Epidermal melanocyte (primary cell): ENCODE results near the gene CTCF.
A peak's percentile ranks its signal among the peaks of the same experiment; 100 is the strongest.

ENCODE experiments used
- DNase-seq: peaks from one replicate; pipeline ENCODE4 v3.0.0; 2011; ENCODE audit warnings: low spot score; ENCODE audit not compliant: insufficient read length

Gene CTCF

DNA sequence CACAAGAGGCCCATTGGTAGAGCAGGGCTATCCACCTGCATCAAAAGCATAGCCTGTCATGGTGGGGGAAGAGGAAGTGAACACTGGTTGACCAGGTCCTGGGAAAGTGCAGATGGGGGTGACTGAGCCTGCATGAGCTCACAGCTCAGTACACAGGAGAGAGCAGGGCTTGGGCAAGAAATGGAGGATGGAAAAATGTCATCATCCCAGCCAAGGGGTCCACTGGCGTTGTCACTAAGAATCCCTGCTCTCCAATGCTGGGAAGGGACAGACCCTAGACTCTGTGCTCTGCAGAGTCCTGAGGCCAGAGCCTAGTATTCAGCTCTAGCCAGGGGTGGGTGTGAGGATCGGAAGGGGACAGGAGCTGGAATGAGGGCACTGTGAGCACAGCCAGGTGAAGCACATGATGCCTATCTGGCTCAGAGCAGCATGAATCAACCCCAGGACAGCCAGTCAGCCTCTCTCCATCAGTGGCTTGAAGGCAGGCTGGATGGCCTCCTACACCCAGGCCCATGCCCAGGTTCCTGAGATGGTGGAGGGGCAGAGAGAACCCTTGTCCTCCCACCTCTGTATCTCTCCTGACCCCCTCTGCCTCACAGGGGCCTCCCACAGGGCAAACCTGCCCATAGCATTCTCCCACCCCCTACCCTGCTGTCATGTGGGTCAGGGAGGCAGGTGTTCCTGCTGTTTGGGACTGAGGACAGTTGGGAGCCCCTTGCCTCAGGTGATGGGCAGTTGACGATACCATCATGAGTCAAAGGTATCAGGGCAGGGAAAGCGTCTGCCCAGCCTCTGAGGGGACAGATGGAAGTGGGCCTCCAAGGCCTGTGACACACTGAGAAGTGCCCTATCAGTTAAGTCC is 13.8 kb upstream of the CTCF start:
- DNase-seq, result no peak

DNA sequence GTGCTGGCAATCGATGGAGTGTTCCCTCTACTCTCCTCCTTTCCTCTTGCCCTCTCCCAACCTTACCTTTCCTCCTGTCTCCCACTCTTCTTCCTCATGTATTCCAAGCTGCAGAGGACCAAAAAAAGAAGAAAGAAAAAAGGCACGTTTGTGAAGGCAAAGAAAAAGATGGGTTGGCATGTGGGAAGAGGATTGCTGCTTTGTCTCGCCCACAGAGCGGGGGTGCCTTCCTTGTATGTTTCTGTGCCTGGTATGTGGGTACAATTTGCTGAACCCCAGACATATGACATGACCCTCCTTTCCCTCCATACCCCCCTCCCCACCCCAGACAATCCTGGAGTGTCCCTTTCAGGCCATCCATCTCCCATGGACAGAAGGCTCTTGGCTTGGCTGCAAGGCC is 13.1 kb upstream of the CTCF start:
- no peak for DNase-seq

DNA sequence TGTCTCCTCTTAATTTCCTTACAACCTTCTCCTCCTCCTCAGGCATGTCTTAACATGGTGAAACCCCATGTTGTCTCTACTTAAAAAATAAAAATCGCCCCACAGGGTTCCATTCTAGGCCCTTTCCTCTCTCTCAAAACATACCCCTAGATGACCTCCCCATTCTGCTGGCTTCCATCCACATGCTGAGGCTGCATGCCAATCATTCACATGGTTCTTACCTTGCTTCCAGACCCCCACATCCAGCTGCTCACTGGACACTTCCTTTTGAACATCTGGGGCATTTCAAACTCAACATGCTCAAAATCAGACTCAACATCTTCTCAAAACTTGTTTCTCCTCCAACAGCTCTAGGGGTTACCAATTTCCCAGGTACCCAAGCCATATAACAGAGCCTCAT is 12.4 kb upstream of the CTCF start:
- no peak for DNase-seq

DNA sequence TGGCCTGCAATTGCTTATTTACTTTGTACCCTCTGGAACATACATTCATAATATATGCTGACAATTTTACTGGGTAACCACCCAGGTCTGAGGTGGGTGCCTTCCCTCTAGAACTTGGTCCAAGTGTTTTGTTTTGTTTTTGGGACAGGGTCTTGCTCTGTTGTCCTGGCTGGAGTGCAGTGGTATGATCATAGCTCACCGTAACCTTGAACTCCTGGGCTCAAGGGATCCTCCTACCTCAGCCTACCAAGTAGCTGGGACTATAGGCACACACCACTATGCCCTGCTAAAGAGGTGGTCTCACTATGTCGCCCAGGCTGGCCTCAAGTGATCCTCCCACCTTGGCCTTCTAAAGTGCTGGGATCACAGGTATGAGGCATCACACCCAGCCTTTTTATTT is 11.2 kb upstream of the CTCF start:
- DNase-seq, result no peak

DNA sequence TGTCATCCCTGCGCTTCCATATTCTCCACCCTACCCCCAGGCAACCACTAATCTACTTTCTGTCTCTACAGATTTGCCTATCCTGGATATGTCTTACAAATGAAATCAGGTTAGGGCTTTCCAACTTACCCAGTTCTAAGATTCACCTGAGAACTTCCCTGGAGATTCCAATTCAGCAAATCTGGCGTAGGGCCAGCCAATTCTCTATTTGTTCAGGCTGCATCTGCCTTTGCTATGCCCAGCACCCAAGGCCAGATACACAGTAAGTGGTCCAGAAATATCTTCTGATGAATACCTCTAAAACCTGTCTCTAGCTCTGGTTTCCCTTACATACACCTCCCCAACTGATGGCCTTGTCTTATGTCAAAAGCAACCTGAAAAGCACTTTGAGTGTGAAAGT is 10.4 kb upstream of the CTCF start:
- DNase-seq, result no peak

DNA sequence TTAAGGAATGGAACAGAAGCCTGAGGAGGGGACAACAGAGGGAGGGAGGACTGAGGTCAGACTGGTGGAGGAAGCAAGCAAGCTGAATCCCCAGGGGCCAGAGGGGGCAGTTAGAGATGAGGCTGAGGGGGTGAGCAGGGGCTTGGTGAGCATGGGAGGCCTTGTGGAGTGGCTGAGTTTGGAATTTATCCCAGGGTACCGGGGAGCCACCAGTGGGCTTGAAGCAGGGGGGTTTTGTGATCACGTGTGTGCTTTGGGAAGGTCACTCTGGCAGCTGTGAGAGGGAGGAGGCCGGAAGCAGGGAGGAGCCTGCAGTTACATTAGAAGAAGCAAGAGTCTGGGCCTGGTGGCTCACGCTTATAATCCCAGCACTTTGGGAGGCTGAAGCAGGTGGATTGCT is 9.8 kb upstream of the CTCF start:
- no peak for DNase-seq

DNA sequence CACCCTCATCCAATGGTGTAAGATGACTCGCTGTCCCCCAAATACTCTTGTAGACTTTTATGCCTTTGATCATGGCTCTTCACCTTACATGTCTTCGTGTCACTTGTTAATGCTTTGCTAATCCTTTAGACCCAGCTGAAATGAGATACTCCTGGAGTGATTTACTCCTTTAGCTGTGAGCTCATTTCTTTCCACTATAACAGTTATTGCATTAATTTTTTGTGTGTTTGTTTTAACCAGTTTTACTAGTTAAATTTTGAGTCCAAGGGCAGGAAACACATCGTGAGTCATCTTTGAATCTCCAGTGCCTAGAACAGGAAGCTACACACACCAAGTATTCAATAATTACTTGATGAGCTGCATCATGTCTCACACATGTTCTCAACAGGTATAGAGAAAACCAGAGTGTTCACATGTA is 6.5 kb upstream of the CTCF start:
- DNase-seq, result no peak

DNA sequence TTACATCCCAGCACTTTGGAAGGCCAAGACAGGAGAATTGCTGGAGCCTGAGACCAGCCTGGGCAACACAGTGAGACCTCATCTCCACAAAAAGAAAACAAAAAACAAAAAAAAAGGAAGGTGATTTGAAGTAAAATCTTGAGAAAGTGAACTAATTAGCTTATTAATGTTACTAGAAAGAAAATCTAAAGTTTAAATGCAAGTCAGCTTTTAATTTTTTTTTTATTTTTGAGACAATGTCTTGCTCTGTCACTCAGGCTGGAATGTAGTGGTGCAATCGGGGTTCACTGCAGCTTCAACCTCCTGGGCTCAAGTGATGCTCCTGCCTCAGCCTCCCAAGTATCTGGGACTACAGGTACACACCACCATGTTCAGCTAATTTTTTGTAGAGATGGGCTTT is 3.5 kb upstream of the CTCF start:
- DNase-seq, result no peak

DNA sequence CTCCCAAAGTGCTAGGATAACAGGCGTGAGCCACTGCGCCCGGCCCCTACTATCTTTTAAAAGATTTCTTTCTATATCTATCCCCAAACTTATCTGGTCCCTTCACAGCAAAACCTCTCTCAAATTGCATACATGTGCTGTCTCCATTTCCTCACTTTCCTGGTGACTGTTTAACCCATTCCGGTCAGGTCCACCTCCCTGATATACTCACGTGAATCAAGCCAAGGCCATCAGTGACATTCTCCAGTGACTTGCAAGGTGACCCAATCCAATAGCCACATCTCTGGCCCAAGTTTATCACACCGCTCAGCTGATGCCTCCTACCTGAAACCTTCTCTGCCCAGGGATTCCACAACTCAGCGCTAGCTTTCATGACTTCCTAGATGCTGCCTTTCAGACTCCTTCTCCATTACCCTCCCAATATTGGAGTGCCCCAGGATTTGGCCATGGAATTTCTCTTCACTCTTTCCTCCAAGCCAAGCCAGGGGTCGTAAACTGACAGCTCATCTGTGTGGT is 1.4 kb upstream of the CTCF start:
- DNase-seq, result no peak

DNA sequence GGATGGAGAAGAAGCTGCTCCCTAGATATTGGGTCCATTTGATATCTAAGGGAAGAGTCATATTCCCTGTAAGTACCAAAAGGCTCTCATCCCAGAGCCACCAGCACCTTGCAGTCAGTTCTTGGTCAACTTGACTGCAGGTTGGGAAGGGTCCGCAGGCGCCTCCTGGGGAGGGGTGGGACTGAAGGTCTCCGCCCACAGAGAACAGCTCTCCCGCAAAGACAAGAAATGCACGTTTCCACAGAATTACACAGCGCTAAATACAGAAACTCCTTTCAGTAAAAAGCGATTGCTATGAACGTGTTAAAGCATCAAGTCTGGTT is 864 bp upstream of the CTCF start:
- no peak for DNase-seq

DNA sequence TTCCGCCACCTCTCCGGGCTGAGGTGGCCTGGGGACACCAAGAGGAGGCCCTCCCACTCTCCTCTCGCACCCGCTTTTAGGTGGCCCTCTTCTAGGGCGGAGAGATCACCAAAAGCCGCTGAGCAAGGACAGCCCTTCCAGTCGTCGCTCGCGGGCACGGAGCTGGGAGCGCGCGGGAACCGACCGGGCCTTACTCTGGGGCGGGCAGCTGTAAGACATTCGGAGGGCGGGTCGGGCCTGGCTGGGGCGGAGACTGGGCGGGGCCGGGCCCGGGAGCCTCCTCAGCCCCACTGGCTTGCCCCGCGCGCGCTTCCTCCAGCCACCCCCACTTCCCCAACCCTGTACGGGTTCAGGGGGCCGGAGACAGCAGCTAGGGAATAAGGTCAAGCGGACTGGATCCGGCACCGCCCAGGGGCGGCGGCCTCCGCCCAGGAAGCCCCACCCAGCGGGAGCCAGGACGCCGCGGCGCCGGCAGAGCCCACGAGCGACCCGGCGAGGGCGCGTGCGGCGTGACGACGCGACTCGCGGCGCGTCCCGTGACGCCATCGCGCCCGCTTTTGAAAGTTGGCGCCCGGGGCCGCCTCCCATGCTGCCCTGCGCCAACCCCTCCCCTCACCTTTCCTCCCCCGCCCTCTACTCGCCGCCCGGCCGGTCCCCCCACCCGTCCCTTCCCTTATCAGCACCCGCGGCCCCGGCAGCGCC is 351 bp upstream of the CTCF start:
- DNase-seq, result peak; percentile 74

DNA sequence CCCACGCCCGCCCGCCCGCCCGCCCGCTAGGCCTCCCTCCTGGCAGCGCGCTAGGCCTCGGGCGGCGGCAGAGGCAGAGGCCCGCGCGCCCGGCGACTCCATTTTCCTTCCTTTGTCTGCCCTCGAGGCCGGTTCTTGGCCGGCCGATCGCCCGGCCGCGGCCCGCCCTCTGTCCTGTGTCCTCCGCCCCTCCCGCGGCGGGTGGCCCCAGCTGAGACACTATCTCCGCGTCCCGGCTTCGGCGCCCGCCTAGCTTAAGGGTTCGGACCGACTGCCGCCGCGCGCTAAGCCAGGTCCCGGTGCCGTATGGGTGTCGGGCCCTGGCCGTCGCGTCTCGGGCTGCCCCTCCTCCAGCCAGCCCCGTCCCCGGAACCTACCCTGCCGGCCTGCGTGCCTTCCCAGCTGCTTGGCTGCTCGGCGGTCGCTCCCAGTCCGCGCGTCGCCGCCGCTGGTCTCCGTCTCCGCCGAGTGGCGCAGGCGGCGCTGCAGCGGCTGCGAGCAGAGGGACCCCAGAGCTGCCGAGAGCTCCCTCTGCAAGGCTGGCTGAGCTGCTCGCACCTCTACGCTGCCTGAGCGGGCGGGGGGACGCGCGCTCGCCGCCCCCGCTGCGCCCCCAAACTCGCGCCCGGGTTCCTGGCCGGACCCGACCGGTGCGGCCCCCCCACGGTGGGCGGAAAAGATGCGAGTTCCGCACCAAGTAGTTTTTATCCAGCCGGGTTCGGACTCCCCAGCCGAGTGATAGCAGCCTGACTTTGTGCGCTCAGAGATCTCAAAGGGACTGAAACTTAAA is 787 bp downstream of the CTCF start:
- DNase-seq, result no peak

DNA sequence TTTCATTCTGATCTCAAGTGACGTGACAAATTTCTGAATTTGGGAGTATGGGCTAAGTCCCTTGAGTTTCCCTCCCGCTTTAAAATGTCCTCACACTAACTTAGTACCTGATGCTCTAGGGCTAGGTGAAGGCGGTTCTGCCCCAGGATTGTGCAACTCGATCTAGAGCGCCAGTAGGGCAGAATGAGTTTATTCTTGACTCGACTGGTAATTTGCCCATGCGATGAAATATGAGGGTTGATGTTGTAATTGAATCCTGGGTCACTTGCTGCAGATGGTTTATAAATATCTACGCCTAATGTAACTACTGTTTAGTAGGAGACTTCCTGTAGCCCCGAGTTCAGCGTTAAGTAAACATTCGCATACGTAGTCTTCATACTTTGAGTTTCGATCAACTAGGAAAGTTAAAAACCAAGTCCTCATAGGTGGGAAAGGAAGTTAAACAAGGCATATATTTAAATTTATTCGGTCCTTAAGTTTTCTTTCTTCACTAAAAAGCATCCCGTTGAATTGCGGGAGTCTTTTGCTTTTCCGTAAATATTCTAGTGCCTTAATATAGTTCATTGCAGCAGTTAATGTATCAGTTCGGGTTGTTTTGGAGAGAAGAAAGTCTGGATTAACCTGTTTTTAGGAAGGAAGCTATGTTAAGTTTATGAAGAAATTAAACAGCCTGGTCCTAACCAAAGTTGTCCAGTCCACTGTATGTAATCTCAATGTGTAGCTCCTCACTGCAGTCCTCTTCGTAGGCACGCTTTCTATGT is 1.6 kb downstream of the CTCF start:
- no peak for DNase-seq

DNA sequence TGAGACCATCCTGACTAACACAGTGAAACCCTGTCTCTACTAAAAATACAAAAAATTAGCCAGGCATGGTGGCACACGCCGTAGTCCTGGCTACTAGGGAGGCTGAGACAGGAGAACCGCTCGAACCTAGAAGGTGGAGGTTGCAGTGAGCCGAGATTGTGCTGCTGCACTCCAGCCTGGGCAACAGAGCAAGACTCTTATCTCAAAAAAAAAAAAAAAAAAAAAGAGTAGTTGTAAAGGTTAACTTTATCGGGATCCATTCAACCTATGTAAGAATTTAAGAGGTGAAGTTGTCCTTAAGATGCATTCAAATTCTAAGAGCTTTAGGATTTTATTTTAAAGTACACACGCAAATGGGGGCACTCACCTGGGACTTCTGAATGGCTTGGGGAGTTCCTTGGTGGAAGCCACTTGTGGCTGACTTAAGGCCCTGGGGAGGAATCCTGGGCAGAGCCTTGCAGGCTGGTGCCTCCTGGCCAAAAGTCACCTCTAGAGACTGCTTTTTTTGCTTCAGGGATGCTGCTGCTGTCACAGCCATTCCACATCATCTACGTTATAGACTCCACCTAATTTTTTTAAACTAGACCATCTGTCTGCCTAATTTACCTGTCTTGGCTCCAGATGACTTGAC is 3.3 kb downstream of the CTCF start:
- DNase-seq, result no peak

DNA sequence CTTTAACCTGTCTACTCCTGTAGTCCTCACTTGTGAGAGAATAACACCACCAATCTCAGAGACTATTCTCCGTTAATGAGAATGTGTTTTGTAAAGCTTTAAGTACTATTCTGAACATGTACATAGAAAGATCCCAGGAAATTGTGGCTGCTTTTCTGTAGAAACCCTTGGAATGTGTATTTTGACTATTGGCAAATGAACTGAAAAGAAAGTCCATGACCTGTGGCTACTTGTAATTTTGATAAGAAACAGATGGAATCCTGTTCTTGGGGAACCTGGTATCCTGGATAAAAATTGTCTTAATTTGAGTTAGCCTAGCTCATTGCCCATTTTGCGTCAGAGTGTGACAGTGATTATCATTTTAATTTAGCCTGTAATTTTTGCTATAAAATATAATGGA is 9.1 kb downstream of the CTCF start:
- no peak for DNase-seq

DNA sequence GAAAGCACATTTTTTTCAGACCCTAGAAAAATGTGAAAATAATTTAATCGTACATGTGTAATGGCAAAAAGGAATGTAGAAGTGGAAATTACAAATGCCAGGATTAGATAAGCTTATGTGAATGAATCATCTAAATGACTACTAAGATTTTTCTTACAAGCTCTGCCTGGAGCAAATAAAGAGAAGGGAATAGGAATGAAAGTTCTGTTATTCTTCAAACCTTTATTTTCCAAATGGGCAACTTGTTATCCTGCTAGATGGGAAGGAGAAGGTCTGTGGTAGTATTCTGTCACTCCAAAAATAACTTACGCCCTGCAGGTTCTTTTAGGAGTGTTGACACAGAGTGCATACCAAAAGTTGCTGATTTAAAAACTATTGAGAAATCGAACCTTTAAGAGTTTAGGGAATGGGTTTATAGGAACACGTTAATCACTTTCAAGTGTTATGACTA is 9.7 kb downstream of the CTCF start:
- DNase-seq, result no peak

DNA sequence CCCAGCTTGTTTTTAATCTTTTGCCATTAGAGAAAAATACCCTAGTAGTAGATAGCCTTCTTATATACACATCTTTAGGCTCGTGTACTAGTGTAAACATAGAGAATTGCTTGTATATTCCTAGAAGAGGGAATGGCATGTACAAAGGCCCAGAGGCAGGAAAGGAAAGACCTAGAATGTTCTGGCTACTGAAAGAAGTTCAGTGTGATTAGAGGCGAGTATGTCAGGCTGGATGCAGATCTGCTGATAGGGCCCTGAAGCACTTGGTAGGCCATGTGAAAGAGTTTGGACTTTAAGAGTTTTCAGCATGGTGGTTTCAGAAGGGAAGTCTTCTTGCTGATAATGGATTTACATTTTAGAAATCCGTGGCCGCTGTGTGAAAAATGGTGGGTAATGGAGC is 17.4 kb downstream of the CTCF start:
- DNase-seq, result no peak

DNA sequence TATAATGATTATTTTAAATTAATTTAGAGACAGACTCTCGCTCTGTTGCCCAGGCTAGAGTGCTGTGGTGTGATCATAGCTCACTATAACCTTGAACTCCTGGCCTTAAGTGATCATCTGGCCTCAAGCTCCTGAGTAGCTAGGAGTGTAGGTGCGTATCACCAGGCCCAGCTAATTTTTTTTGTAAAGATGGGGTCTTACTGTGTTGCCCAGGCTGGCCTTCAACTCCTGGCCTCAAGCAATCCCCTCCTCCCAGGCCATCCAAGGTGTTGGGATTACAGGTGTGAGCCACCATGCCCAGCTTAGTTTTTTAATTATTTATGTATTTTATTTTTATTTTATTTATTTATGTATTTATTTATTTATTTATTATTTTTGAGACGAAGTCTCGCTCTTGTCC is 17.9 kb downstream of the CTCF start:
- DNase-seq, result no peak

DNA sequence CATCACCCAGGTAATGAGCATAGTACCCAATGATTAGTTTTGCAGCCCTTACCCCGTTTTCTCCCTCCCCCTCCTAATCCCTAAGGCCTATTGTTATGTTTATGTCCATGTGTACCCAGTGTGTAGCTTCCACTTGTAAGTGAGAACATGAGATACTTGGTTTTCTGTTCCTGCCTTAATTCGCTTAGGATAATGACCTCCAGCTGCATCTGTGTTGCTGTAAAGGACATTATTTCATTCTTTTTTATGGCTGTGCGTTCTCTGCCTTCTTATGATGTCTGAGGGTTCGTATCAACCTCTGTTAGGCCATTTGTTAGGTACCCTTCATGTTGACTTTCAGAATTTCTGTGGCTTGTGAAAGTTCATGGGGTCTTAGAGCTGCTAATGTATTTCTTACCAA is 31.0 kb downstream of the CTCF start:
- no peak for DNase-seq

DNA sequence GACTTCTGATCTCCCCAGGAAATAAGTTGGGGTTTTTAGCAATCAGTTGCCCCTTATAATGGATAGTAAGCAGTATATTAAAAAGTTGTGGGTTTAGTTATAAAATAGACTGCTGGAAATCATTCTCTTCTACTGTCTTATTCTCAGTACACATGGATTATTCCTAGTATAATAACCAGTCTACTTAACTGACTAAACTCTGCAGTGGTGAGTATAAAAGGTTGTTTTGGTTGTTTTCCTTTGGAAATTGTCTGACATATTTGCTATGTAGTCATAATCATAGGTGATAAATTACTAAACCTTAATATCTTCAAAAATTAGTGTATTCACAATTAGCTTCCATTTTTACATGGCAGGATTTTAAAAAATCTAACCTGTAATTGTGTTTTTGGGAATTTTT is 31.4 kb downstream of the CTCF start:
- DNase-seq, result no peak
